Muscle layer of colon (tissue), 2 donors: ENCODE data around the gene BRAT1.

Experiments used
- H3K27ac ChIP-seq: one replicate; pipeline ENCODE4 v1.7.0; 2013; ENCODE audit warnings: low read depth, mild to moderate bottlenecking, low read length, moderate library complexity
- H3K27me3 ChIP-seq, 2 donors: one replicate each; pipeline ENCODE4 v1.7.0; 2013; ENCODE audit warnings: low read length in 2 of 2, mild to moderate bottlenecking in 2 of 2; ENCODE audit not compliant: insufficient read depth in 2 of 2, control insufficient read depth in 1 of 2
- H3K36me3 ChIP-seq: one replicate; pipeline ENCODE4 v1.7.0; 2013; ENCODE audit warnings: mild to moderate bottlenecking, low read length; ENCODE audit not compliant: insufficient read depth
- H3K4me1 ChIP-seq: one replicate; pipeline ENCODE4 v1.7.0; 2013; ENCODE audit warnings: mild to moderate bottlenecking, low read length; ENCODE audit not compliant: insufficient read depth
- H3K4me3 ChIP-seq, 2 donors: one replicate each; pipeline ENCODE4 v1.7.0; 2013; ENCODE audit warnings: low read length in 2 of 2, low read depth in 1 of 2, mild to moderate bottlenecking in 1 of 2, moderate library complexity in 1 of 2
- H3K9ac ChIP-seq: one replicate; pipeline ENCODE4 v1.7.0; 2013; ENCODE audit warnings: low read length
- H3K9me3 ChIP-seq: one replicate; pipeline ENCODE4 v1.7.0; 2013; ENCODE audit warnings: mild to moderate bottlenecking, low read length
- donor health status: abdominal sarcoma.
- donor health status: Adenocarcinoma of cecum.

BRAT1 gene

GRCh38 chr7:2580636-2581035 is 25.3 kb upstream of the BRAT1 start:
- Histone ChIP-seq H3K4me1 (no peaks in the 10 kb centered on the region), H3K27ac (no peak overlapping the region), H3K36me3 (peaks cover 10% of the 10 kb centered on the region), H3K9ac (no peak overlapping the region), H3K27me3 (no peaks in the 10 kb centered on the region), H3K9me3 (no peaks in the 10 kb centered on the region), H3K4me3 (no peak overlapping the region)

DNA sequence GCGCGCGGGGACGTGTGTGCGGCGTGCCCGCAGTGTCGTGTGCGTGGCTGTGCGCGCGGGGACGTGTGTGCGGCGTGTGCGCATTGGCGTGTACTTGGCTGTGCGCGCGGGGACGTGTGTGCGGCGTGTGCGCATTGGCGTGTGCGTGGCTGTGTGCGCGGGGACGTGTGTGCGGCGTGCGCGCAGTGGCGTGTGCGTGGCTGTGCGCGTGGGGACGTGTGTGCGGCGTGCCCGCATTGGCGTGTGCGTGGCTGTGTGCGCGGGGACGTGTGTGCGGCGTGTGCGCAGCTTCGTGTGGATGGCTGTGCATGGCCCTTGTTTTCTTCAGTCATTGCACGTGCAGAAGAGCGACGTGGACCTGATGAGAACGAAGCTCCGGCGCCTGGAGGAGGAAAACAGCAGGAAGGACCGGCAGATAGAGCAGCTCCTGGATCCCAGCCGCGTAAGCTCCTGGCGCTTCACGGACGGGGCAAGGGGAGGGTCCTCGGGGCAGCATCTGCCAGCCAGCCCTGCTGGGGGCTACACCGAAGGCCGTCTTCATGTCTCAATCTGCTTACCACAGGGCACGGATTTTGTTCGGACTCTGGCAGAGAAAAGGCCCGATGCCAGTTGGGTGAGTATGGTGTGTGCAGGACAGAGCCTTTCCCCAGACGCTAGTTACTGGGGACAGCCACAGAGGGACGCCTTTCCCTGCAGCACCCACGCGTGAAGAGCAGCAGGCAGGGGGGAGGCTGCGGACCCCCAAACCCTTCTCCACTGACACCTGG is 22.8 kb upstream of the BRAT1 start:
- no peak overlapping the region for H3K9ac ChIP-seq
- no peaks in the 10 kb centered on the region for H3K4me1 ChIP-seq
- peaks cover 23% of the 10 kb centered on the region for H3K36me3 ChIP-seq
- H3K9me3 ChIP-seq: no peaks in the 10 kb centered on the region
- H3K27ac ChIP-seq: no peak overlapping the region
- no peak overlapping the region for H3K4me3 ChIP-seq
- H3K27me3 ChIP-seq: no peaks in the 10 kb centered on the region

GRCh38 chr7:2576742-2577491 is 21.6 kb upstream of the BRAT1 start:
- Histone ChIP-seq H3K4me1 (no peaks in the 10 kb centered on the region), H3K4me3 (no peak overlapping the region), H3K36me3 (peaks cover 23% of the 10 kb centered on the region), H3K9me3 (no peaks in the 10 kb centered on the region), H3K9ac (no peak overlapping the region), H3K27ac (no peak overlapping the region), H3K27me3 (no peaks in the 10 kb centered on the region)

DNA sequence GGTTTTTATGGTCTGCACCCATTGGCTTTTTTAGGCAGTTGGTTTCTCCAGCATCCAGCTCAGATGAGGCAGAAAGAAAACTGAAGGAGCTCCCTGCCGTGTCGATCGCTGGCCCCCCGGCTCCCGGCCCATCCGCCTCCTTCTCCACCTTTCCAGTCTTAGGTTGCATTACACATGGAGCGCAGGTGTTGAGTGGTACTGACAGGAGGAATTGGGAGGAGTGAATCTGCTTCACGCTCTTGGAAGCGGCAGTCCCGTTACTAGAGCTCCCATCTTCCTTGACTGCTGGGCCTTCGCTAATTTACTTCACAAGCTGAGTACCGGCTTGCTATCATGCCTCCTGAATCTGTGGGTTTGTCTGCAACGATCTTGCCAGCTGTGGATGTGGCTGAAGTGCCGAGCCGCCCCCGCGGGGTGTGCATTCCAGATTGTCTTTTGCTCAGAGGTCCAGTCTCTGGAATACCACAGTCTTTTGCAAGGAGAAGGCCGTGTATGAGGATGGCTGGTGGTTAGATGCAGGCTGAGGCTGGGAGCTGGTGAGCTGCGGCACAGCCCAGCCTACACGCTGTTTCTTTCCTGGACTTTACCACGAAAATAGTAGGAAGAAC is 20.5 kb upstream of the BRAT1 start:
- no peak overlapping the region for H3K27ac ChIP-seq
- H3K27me3 ChIP-seq: no peaks in the 10 kb centered on the region
- peaks cover 23% of the 10 kb centered on the region for H3K36me3 ChIP-seq
- H3K9me3 ChIP-seq: no peaks in the 10 kb centered on the region
- H3K9ac ChIP-seq: no peak overlapping the region
- H3K4me1 ChIP-seq: no peaks in the 10 kb centered on the region
- no peak overlapping the region for H3K4me3 ChIP-seq

- Histone ChIP-seq H3K9ac (no peak overlapping the region), H3K4me1 (no peaks in the 10 kb centered on the region), H3K27me3 (no peaks in the 10 kb centered on the region), H3K27ac (no peak overlapping the region), H3K9me3 (no peaks in the 10 kb centered on the region), H3K36me3 (peaks cover 23% of the 10 kb centered on the region), H3K4me3 (no peak overlapping the region)
These were observed 19.9 kb upstream of the BRAT1 start for GRCh38 chr7:2575046-2575732.

DNA sequence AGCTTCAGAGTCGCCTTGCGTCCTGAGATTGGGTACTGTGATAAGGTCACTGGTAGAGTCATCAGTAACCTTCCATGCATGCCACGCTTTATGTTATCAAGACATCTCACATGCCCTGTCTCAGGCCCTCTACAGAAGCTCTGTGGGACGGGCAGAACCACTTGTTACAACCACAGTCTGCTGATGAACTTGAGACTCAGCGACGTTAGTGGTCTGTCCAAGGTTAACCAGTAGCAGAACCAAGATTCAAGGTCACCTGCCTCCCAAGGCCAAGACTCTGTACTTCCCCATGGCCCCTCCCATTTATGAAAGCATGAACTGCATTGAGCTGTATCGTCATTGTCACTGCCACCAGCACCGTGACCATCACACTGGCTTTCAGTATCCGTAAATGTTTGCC is 18.4 kb upstream of the BRAT1 start:
- no peaks in the 10 kb centered on the region for H3K9me3 ChIP-seq
- H3K27me3 ChIP-seq: no peaks in the 10 kb centered on the region
- H3K36me3 ChIP-seq: peaks cover 16% of the 10 kb centered on the region
- no peaks in the 10 kb centered on the region for H3K4me1 ChIP-seq
- no peak overlapping the region for H3K27ac ChIP-seq
- no peak overlapping the region for H3K9ac ChIP-seq
- no peak overlapping the region for H3K4me3 ChIP-seq

DNA sequence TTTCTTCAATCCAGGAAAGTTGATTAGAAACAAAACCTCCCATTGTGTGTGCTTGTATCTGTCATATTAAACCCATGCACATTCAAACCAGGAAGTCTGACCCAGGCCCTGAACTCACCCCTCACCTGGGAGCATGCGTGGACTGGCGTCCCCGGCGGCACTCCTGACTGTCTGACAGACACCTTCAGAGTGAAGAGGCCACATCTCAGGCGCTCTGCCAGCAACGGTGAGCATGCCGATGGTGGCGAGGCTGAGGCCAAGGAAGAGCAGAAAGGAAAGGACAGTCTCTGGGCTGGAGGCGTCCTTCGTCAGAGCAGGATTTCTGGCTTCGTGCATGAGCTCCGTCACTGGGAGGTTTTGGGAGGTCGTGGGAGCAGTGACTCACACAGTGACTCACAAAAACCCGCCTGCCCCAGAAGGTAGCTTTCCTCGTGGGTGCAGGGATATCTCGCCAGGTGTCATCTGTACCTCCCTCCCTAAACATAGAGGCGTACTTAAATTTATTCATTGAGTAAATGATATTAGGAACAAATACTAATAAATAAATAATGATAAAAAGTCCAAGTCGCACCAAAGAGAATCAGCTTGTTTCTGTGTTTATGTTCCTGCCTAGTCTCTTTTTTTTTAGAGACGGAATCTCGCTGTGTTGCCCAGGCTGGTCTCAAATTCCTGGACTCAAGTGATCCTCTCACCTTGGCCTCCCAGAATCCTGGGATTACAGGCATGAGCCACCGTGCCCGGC is 16.9 kb upstream of the BRAT1 start:
- Histone ChIP-seq H3K27ac (no peak overlapping the region), H3K36me3 (peaks cover 16% of the 10 kb centered on the region), H3K9ac (no peak overlapping the region)

DNA sequence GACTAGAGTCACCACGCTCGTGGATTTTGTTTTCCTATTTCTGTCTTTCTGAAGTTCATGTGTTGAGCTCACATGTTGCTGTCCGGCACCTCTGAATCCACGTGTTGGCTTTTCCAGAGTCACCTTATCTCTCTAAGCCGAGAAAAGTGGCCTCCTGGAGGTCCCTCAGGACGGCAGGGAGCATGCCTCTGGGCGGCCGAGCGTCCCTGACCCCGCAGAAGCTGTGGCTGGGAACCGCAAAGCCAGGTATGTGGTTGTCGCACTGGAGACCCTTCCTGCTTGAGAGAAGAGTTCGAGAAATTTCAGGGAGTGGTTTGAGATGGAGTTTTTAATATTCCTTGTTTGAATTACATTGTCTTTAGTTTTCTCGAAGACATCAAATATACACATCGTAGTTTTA is 16.1 kb upstream of the BRAT1 start:
- peaks cover 16% of the 10 kb centered on the region for H3K36me3 ChIP-seq

More for the DNA sequence above, 16.9 kb upstream of the BRAT1 start:
- Histone ChIP-seq H3K27me3 (no peaks in the 10 kb centered on the region), H3K4me1 (no peaks in the 10 kb centered on the region), H3K4me3 (no peak overlapping the region), H3K9me3 (no peaks in the 10 kb centered on the region)

GRCh38 chr7:2570021-2570420 is 14.7 kb upstream of the BRAT1 start:
- no peaks in the 10 kb centered on the region for H3K27me3 ChIP-seq
- no peaks in the 10 kb centered on the region for H3K9me3 ChIP-seq
- no peak overlapping the region for H3K27ac ChIP-seq
- H3K4me3 ChIP-seq: no peak overlapping the region
- no peaks in the 10 kb centered on the region for H3K4me1 ChIP-seq
- no peak overlapping the region for H3K9ac ChIP-seq
- H3K36me3 ChIP-seq: peaks cover 16% of the 10 kb centered on the region

More for the DNA sequence above, 16.1 kb upstream of the BRAT1 start:
- H3K4me3 ChIP-seq: no peak overlapping the region
- no peak overlapping the region for H3K9ac ChIP-seq
- H3K9me3 ChIP-seq: no peaks in the 10 kb centered on the region
- H3K27ac ChIP-seq: no peak overlapping the region
- no peaks in the 10 kb centered on the region for H3K4me1 ChIP-seq
- no peaks in the 10 kb centered on the region for H3K27me3 ChIP-seq

- H3K4me3 ChIP-seq: no peak overlapping the region
- peaks cover 11% of the 10 kb centered on the region for H3K36me3 ChIP-seq
- H3K27ac ChIP-seq: no peak overlapping the region
- H3K4me1 ChIP-seq: no peaks in the 10 kb centered on the region
- no peaks in the 10 kb centered on the region for H3K27me3 ChIP-seq
- no peaks in the 10 kb centered on the region for H3K9me3 ChIP-seq
- H3K9ac ChIP-seq: no peak overlapping the region
These were observed 14.1 kb upstream of the BRAT1 start for GRCh38 chr7:2569421-2569820.
